ENCODE measurements around the gene NIT1. TPM values are rescaled to one million over a fixed set of nuclear protein-coding genes. Genes with fewer than 3 reads are reported as not detected.
A peak's percentile ranks its signal among the peaks of the same experiment; 100 is the strongest.

NIT1 gene
- total and polyA plus RNA-seq, 2 experiments from 2014 or later = 64.6 to 65.9 TPM

DNA sequence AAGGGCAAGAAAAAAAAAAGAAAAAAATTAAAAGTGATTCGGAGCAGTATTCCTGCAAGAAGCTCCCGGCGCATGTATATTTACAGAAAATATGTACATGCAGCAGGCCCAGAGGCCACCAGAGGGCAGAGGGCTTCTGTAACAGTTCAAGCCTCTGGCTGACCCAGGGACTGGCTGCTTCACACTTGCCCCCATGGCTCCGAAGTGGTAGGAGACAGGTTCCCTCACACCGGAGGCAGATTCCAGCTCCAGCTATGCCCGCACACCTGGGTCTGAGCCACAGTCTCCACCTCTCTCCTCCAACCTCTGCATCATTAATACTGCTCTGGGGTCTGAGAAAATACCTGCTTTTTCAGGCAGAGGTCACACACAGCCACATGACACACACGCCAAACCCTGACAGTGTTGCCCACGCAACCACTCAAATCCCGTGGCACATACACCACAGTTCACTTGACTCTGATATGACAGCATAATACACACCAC, 46.0 kb upstream of the NIT1 start:
- Histone ChIP-seq H3K9me3 (ENCODE audit: low read depth) (no peaks in the 10 kb centered on the region), H3K36me3 (no peaks in the 10 kb centered on the region), H3K27me3 (no peaks in the 10 kb centered on the region), H3K27ac (no peak overlapping the region), H3K4me3 (no peak overlapping the region), H3K4me1 (ENCODE audit: low read depth) (no peaks in the 10 kb centered on the region)
- peak; percentile 65 to 76 for DNase-seq (ENCODE audit: low read depth in 1 of 2, low spot score in 1 of 2)
- TF ChIP-seq, protein P1, sequence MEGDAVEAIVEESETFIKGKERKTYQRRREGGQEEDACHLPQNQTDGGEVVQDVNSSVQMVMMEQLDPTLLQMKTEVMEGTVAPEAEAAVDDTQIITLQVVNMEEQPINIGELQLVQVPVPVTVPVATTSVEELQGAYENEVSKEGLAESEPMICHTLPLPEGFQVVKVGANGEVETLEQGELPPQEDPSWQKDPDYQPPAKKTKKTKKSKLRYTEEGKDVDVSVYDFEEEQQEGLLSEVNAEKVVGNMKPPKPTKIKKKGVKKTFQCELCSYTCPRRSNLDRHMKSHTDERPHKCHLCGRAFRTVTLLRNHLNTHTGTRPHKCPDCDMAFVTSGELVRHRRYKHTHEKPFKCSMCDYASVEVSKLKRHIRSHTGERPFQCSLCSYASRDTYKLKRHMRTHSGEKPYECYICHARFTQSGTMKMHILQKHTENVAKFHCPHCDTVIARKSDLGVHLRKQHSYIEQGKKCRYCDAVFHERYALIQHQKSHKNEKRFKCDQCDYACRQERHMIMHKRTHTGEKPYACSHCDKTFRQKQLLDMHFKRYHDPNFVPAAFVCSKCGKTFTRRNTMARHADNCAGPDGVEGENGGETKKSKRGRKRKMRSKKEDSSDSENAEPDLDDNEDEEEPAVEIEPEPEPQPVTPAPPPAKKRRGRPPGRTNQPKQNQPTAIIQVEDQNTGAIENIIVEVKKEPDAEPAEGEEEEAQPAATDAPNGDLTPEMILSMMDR (IDR thresholded peaks at IDR 0.05; ENCODE audit: low read depth, low read length) = peak; percentile 66

DNA sequence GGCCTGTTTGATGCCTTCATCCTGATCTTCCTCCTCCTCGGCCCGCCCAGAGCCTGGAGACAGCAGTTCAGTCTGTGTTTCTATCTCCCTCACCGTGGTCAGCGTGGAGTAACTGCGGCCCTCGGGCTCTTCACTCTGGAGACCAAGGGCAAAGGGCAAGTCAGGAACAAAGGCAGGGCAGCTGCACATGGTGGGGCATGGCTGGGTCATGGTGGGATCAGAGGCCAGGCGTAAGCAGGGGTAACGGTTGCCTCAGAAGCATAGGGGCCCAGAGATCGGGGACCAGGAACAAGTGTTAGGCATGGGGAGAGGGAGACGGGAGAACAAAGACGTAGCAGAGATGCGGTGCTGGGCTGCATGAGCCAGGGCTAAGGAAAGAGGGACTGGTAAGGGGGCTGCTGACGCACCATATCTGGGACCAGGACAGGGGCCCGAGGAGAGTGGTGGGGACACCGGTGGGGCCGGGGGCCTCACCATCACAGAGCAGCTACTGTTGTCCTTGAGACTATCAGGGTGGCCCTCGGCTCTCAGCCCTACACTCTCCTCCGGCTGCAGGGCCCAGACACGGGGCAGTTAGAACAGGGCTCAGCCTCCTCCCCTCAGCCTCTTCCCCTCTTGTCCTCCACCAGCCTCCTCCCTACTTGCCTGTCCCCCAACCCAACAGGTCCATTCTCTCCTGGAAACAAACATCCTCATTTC, 45.0 kb upstream of the NIT1 start:
- Histone ChIP-seq H3K27ac (no peak overlapping the region), H3K9me3 (ENCODE audit: low read depth) (no peaks in the 10 kb centered on the region), H3K36me3 (no peaks in the 10 kb centered on the region), H3K4me1 (ENCODE audit: low read depth) (no peaks in the 10 kb centered on the region), H3K27me3 (no peaks in the 10 kb centered on the region), H3K4me3 (no peak overlapping the region)
- DNase-seq (ENCODE audit: low read depth in 1 of 2, low spot score in 1 of 2) = no peak
- TF ChIP-seq, protein P1 (IDR thresholded peaks at IDR 0.05; ENCODE audit: low read depth, low read length) = no peak

DNA sequence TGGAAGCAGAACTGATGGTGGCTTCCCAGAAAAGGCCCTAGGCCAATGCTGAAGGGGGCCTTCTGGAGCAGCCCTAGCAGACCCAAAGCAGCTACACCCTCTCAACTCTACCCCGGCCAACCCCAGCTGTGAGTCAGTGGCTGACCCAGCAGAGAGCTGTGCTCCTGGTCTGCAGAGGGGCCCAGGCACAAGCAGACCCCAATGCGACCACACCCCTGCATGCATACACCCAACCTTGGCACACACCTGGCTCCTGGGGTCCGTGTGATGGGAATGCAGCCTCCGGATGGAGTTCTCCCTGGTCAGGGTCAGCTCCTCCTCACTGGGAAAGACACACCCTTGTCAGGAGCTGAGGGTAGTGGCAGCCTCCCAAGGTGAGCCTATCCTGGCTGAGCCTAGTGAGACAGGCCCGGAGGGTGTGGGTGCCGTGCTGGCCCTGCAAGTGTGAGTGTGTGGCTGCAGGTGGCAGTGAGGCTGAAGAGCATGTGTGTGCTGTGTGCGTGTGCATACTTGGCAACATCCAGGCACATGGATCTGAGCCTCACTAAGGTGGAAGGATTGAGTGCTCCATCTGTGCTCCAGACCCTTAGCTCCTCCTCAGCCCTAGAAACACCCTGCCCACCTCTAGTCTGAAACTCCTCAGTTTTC, 44.3 kb upstream of the NIT1 start:
- Histone ChIP-seq H3K4me3 (no peak overlapping the region), H3K27ac (no peak overlapping the region), H3K4me1 (ENCODE audit: low read depth) (no peaks in the 10 kb centered on the region), H3K9me3 (ENCODE audit: low read depth) (no peaks in the 10 kb centered on the region), H3K27me3 (no peaks in the 10 kb centered on the region), H3K36me3 (no peaks in the 10 kb centered on the region)
- TF ChIP-seq, protein P1 (IDR thresholded peaks at IDR 0.05; ENCODE audit: low read depth, low read length) = no peak
- DNase-seq (ENCODE audit: low read depth in 1 of 2, low spot score in 1 of 2) = no peak

DNA sequence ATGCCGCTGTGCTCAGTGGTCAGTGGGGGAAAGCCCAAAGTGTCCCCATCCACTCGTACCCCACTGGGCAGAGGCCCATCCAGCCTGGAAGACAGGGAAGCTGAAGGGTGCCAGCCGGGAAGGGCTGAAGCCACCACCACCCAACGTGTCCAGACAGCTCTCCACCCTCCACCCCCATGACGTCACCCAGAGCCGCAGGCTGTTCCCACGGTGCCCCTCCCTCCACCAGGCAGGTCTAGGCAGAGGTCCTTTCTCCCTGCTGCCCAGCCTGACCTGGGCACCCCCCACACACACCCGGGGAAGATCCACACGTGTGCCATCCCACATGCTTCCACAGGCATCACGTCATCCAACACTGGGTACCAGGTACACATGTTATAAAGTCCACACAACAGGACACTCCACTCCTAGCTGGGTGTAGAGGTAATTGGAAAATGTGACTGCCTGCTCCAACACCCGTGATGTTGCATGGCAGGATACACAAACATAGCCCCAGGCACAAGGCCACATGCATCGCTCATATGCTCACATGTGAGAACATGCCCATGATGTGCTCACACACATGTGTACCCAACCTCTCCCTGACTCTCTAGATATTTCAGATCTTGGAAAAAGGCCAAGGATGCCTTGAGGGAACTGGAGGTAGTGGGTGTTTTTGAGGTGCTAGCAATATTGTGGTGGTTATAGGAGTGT, 43.1 kb upstream of the NIT1 start:
- no peak overlapping the region for H3K4me3 ChIP-seq
- TF ChIP-seq, protein P1 (IDR thresholded peaks at IDR 0.05; ENCODE audit: low read depth, low read length) = no peak
- no peaks in the 10 kb centered on the region for H3K27me3 ChIP-seq
- H3K9me3 ChIP-seq (ENCODE audit: low read depth) = no peaks in the 10 kb centered on the region
- no peaks in the 10 kb centered on the region for H3K36me3 ChIP-seq
- no peaks in the 10 kb centered on the region for H3K4me1 ChIP-seq (ENCODE audit: low read depth)
- no peak for DNase-seq (ENCODE audit: low read depth in 1 of 2, low spot score in 1 of 2)
- no peak overlapping the region for H3K27ac ChIP-seq

DNA sequence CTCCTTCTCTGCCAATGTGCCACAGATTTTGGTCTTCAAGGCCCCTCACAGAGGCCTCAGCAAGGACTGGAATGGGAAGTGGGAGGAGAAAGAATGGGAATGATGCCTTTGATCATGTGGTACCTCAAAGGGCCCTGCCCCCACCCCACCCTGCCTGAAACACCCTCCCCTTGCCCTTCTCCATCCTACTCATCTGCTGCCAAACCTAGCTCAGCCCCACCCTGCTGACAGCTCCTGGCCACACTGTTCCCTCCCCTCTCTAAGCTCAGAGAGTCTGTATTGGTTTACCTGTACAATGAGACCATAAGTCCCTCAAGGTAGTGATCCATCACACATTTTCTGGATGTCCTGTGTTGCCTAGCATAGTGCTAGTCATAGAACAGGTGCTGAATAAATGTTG, 41.5 kb upstream of the NIT1 start:
- no peaks in the 10 kb centered on the region for H3K36me3 ChIP-seq

More for the DNA sequence above, 41.5 kb upstream of the NIT1 start:
- Histone ChIP-seq H3K4me1 (ENCODE audit: low read depth) (no peaks in the 10 kb centered on the region), H3K27ac (no peak overlapping the region), H3K4me3 (no peak overlapping the region), H3K27me3 (no peaks in the 10 kb centered on the region), H3K9me3 (ENCODE audit: low read depth) (no peaks in the 10 kb centered on the region)
- no peak for DNase-seq (ENCODE audit: low read depth in 1 of 2, low spot score in 1 of 2)
- TF ChIP-seq, protein P1 (IDR thresholded peaks at IDR 0.05; ENCODE audit: low read depth, low read length) = no peak

All from cardiac muscle cell (in vitro differentiated cells and primary cell).